ENCODE data around the gene PTPN3. TPM values are rescaled to one million over a fixed set of nuclear protein-coding genes. Genes with fewer than 3 reads are reported as not detected.

The PTPN3 gene
- total and polyA plus RNA-seq, 9 of the 15 experiments (the other 6 are each of a cell fraction or from before 2014, with no cell fraction given), result 0.02 TPM; not detected in 8

- Histone ChIP-seq H3K4me3 (no peak overlapping the region), H2AFZ (ENCODE audit: low read depth, low read length) (no peak overlapping the region), H3K79me2 (ENCODE audit: control insufficient read depth, insufficient read depth, low read length) (no peaks in the 10 kb centered on the region), H3K9me1 (ENCODE audit: control insufficient read depth, insufficient read depth, low read length) (no peaks in the 10 kb centered on the region), H3K9ac (ENCODE audit: insufficient read depth in 1 of 2, low read depth in 2 of 2, low read length in 2 of 2) (no peak overlapping the region), H3K27ac (ENCODE audit: extremely low read depth, low read depth, low read length) (no peak overlapping the region), H3K4me1 (replicated peaks in 1 of 2; ENCODE audit: control insufficient read depth in 2 of 2, insufficient read depth in 2 of 2, low read length in 2 of 2) (no peaks in the 10 kb centered on the region), H4K20me1 (replicated peaks; ENCODE audit: control insufficient read depth, insufficient read depth, low read length) (no peaks in the 10 kb centered on the region), H3K9me3 (replicated peaks; ENCODE audit: control insufficient read depth, insufficient read depth, low read depth, low read length) (no peaks in the 10 kb centered on the region), H3K4me2 (ENCODE audit: insufficient read depth, low read length) (no peak overlapping the region), H3K27me3 (ENCODE audit: control insufficient read depth in 2 of 2, insufficient read depth in 2 of 2, low read length in 2 of 2) (no peaks in the 10 kb centered on the region; a peak in 1 of 5 replicates), H3K36me3 (ENCODE audit: control insufficient read depth, insufficient read depth, low read length) (no peaks in the 10 kb centered on the region)
- ChIA-PET CTCF (ENCODE audit: low intra/inter-chr PET ratio) (no interaction called here), POLR2A (no interaction called here)
- ATAC-seq (no peak), DNase-seq (ENCODE audit: extremely low read depth in 1 of 4, low spot score in 3 of 4) (no peak), FAIRE-seq (no peak)
- TF ChIP-seq ZNF699 (CRISPR knock-in tag; IDR thresholded peaks at IDR 0.05; ENCODE audit: insufficient replicate concordance) (no peak), ID3 (CRISPR knock-in tag; IDR thresholded peaks at IDR 0.05) (no peak), ID3 (tag; IDR thresholded peaks at IDR 0.05) (no peak), MTA1 (IDR thresholded peaks at IDR 0.05; ENCODE audit: borderline replicate concordance) (no peak)
- no TSS peak for BruUV-seq (replicated peaks)
- intact Hi-C loops (cut with micrococcal nuclease) (no loop called here), in situ Hi-C loops (cut with MboI) (no loop called here)
- 7% methylated on average over 1 of the region's 1 CpG for WGBS (ENCODE audit: insufficient coverage, low coverage, missing lambda C conversion rate)
Measured at GRCh38 chr9:109517901-109518377, 19.8 kb upstream of the PTPN3 start.

GRCh38 chr9:109513871-109514270 lies 15.8 kb upstream of the PTPN3 start:
- POLR2A ChIA-PET, result no interaction called here
- CTCF ChIA-PET (ENCODE audit: low intra/inter-chr PET ratio), result no interaction called here
- Histone ChIP-seq H3K79me2 (ENCODE audit: control insufficient read depth, insufficient read depth, low read length) (no peaks in the 10 kb centered on the region), H4K20me1 (replicated peaks; ENCODE audit: control insufficient read depth, insufficient read depth, low read length) (no peaks in the 10 kb centered on the region), H3K4me3 (no peak overlapping the region), H3K36me3 (ENCODE audit: control insufficient read depth, insufficient read depth, low read length) (no peaks in the 10 kb centered on the region), H3K27me3 (ENCODE audit: control insufficient read depth in 2 of 2, insufficient read depth in 2 of 2, low read length in 2 of 2) (no peaks in the 10 kb centered on the region), H3K9me3 (replicated peaks; ENCODE audit: control insufficient read depth, insufficient read depth, low read depth, low read length) (no peaks in the 10 kb centered on the region), H3K27ac (ENCODE audit: extremely low read depth, low read depth, low read length) (no peak overlapping the region), H3K4me2 (ENCODE audit: insufficient read depth, low read length) (no peak overlapping the region), H2AFZ (ENCODE audit: low read depth, low read length) (no peak overlapping the region), H3K4me1 (replicated peaks in 1 of 2; ENCODE audit: control insufficient read depth in 2 of 2, insufficient read depth in 2 of 2, low read length in 2 of 2) (no peaks in the 10 kb centered on the region), H3K9me1 (ENCODE audit: control insufficient read depth, insufficient read depth, low read length) (no peaks in the 10 kb centered on the region), H3K9ac (ENCODE audit: insufficient read depth in 1 of 2, low read depth in 2 of 2, low read length in 2 of 2) (no peak overlapping the region)
- FAIRE-seq, result no peak
- TF ChIP-seq ZNF445 (CRISPR knock-in tag; IDR thresholded peaks at IDR 0.05; ENCODE audit: low read depth) (no peak), E2F3 (CRISPR knock-in tag; IDR thresholded peaks at IDR 0.05) (no peak), ZNF282 (CRISPR knock-in tag; IDR thresholded peaks at IDR 0.05) (no peak), COPS2 (conservative IDR thresholded peaks at IDR 0.05) (no peak), FOXP1 (CRISPR knock-in tag; IDR thresholded peaks at IDR 0.05) (no peak), ETV5 (CRISPR knock-in tag; IDR thresholded peaks at IDR 0.05; ENCODE audit: low read depth) (no peak), ZNF707 (CRISPR knock-in tag; conservative IDR thresholded peaks at IDR 0.05) (no peak), ZNF695 (CRISPR knock-in tag; IDR thresholded peaks at IDR 0.05) (no peak), RFX7 (CRISPR knock-in tag; IDR thresholded peaks at IDR 0.05) (no peak)
- DNase-seq (ENCODE audit: extremely low read depth in 1 of 4, low spot score in 3 of 4), result no peak
- WGBS (ENCODE audit: insufficient coverage, low coverage, missing lambda C conversion rate), result 0% methylated on average over 3 of the region's 3 CpGs
- intact Hi-C loops (cut with micrococcal nuclease), result no loop called here
- BruUV-seq (replicated peaks), result no TSS peak
- in situ Hi-C loops (cut with MboI), result no loop called here
- ATAC-seq, result no peak
